GM12874 (cell line): ENCODE results near the gene SHOX.

Experiments used
- CTCF ChIP-seq: IDR thresholded peaks from 2 replicates; pipeline ENCODE4 v1.5.1; 2011; ENCODE audit warnings: low read depth, mild to moderate bottlenecking, control low read depth, low read length, moderate library complexity; ENCODE audit not compliant: insufficient read depth

Gene SHOX

GRCh38 chrX:630612-631496 is at the start of gene SHOX:
SHOX (plus strand) TSS chrX:630791; CDS start chrX:630898, 107 bp downstream.
- no peak for TF ChIP-seq CTCF

- no peak for TF ChIP-seq CTCF
These were observed 49.5 kb upstream of the SHOX start for GRCh38 chrX:581066-581465.

GRCh38 chrX:581720-582298 is 48.8 kb upstream of the SHOX start:
- TF ChIP-seq CTCF = no peak

- TF ChIP-seq CTCF = no peak
These were observed 46.0 kb upstream of the SHOX start for GRCh38 chrX:584572-584971.

- no peak for TF ChIP-seq CTCF
These were observed 45.3 kb upstream of the SHOX start for GRCh38 chrX:585115-585808.

- TF ChIP-seq CTCF = no peak
These were observed 44.2 kb upstream of the SHOX start for GRCh38 chrX:586351-586750.

GRCh38 chrX:590693-591404 is 39.7 kb upstream of the SHOX start:
- no peak for TF ChIP-seq CTCF
